Adipose tissue (tissue), 3 donors: ENCODE data around the gene IRS2. TPM values are rescaled to one million over a fixed set of nuclear protein-coding genes. Genes with fewer than 3 reads are reported as not detected.

Experiments used
- H3K27ac ChIP-seq: one replicate; pipeline ENCODE4 v1.5.1; 2013; ENCODE audit warnings: low read depth, low read length
- WGBS, 3 donors: extraction: QIAGEN DNeasy Blood & Tissue Kit; methylation state at CpG; one replicate each; pipeline ENCODE4 v1.1.7; 2013; 5-methylcytosine and 5-hydroxymethylcytosine counted together
- polyA plus RNA-seq, 3 donors: library from polyadenylated mRNA; stranded (reverse); fragments of 200-250 nt; gene quantifications; one replicate each; pipeline ENCODE4 v1.2.3, GENCODE V29; 2013
- donor health status: healthy with polysubstance abuse.
- donor health status: Bipolar disorder and iron deficiency.
- donor health status: healthy.

The IRS2 gene
- polyA plus RNA-seq, 3 donors = 3.8 to 45.7 (median 8.2) TPM

GRCh38 chr13:109725995-109726637, 60.3 kb downstream of the IRS2 start:
- no peak overlapping the region for H3K27ac ChIP-seq
- 85 to 92% (median 87%) methylated on average over 7 of the region's 7 CpGs for WGBS, 3 donors

DNA sequence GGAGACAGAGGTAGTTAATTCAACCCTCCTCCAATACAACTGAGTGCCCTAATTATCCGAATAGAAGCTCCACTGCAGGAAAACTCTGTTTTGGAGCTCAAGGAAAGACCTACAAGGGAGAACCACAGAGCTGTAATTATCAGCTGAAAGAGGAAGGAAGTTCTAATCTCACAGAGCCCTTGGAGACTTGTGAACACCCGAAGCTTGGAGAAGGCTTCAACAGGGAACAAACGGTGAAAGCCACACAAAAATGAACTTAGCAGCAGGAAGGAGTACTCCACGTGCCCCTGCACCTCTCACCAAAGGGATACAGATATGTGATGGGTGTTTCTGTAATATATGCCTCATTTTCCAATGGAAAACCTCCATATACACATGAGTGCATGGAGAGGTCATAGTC, 61.1 kb downstream of the IRS2 start:
- H3K27ac ChIP-seq = no peak overlapping the region
- 21 to 37% (median 28%) methylated on average over 4 of the region's 4 CpGs for WGBS, 3 donors

DNA sequence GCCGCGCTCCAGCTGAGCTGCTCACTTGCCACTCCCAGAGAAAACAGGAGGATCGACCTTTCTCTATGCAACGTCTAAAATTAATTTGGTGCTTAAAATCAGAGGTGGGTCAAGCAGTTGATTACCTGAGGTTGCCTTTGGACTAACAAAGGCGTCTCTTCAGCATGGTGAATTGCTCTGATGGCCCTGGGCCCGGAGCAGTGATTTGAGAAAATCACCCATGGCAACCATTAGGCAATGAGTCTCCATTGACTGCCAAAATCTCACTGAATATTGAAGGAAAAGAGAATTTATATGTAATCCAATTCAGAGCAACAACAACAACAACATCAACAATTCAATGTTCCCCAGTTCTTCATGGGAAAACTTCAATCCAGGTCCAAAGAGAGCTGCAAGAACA, 61.8 kb downstream of the IRS2 start:
- H3K27ac ChIP-seq = no peak overlapping the region
- WGBS, 3 donors = 84 to 91% (median 88%) methylated on average over 6 of the region's 6 CpGs

GRCh38 chr13:109723046-109723445, 63.3 kb downstream of the IRS2 start:
- H3K27ac ChIP-seq = no peak overlapping the region
- 72 to 90% (median 84%) methylated on average over 3 of the region's 3 CpGs for WGBS, 3 donors

DNA sequence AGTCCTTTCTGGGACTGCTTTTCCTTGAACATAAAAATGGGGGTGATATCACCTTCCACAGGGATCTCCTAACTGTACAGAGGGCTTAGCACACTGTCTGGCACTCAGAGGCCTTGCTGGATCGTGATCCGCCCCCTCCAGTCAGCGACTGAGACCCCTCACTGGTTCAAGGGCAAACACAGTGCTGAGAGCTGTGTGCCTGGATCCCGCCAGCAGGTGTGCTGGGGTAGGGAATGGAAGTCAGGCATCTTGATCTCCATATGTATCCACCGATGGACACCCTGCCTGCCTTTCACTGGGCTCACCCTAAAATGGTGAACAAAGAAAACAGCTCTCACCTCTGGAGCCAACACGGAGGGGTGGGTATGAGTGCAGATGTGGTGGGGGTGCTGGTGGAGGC, 64.3 kb downstream of the IRS2 start:
- H3K27ac ChIP-seq = no peak overlapping the region
- WGBS, 3 donors = 80 to 85% (median 85%) methylated on average over 6 of the region's 6 CpGs

DNA sequence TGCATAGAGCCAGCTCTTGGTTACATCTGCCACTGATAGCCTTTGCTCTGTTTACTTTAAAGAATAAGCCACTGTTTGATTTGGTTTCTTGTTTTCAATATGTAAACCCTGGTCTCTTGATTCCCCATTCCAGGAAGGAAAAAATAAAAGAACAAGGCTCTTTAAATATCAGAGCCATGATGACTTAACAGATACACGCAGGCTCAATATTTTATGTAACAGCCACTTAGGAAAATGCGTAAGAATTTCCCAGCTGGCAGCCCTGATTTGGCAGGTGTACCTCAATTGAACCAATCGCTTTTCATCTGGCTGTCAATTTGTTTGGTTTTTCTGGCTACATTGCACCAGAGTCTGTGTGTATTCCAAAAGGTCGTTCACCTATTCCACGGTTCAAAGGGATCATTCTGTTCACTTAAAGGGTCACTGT, 65.6 kb downstream of the IRS2 start:
- no peak overlapping the region for H3K27ac ChIP-seq
- WGBS, 3 donors = 30 to 67% (median 64%) methylated on average over 5 of the region's 5 CpGs

DNA sequence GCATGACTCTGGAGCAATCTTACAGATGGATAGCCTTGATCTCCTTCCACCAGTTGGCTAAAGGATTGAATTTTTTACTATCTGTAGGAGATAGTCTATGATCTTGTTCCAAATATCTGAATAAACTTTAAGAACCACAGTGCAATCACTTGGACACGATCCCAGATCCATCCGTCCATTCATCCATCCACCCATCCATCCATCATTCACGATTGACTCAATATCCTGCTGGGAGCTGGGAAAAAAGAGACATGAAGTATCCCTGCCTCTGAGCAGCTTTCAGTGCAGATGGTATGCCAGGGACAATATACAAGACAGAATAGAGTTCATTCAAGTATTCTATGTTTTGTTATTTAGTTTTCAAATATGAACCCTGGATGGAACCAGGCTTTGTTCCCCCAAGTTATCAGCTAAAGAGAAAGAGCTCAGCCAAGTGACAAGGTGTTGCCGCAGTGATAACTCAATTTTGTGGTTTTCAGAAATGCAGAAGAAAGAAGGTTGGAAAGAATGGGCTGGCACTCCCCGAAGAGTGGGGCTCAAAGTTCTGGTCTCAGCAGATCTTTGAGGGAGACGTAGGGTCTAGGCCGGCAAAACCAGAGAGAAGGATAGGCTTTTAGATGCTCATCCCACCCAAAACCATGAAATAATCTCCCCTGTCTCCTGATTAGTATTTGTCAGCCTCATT, 66.3 kb downstream of the IRS2 start:
- WGBS, 3 donors = 55 to 69% (median 61%) methylated on average over 7 of the region's 7 CpGs
- no peak overlapping the region for H3K27ac ChIP-seq

- H3K27ac ChIP-seq = no peak overlapping the region
These were observed 67.7 kb downstream of the IRS2 start for GRCh38 chr13:109718726-109719125.

DNA sequence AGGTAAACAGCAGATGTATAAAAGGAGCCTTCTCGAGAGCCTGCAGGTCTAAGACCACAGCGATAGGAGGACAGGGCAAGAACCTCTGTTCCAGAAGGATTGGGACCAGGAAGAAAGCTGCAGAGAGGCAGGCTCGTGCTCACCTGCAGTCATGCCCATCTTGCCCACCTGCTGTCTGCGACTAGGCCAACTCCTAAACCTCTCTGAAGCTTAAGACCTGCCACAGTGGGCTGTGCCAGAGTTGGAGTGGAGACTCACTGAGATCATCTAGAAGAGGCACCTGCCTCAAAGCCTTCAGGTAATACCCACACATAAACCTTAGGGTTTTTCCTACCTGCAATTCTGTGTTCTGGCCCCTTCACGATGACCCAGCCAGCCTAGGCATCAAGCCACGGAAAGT, 68.7 kb downstream of the IRS2 start:
- WGBS, 3 donors = 87 to 92% (median 92%) methylated on average over 6 of the region's 6 CpGs
- H3K27ac ChIP-seq = no peak overlapping the region

- 76 to 86% (median 78%) methylated on average over 1 of the region's 1 CpG for WGBS, 3 donors
- no peak overlapping the region for H3K27ac ChIP-seq
These were observed 70.5 kb downstream of the IRS2 start for GRCh38 chr13:109715902-109716301.

- H3K27ac ChIP-seq = no peak overlapping the region
- 45 to 99% (median 59%) methylated on average over 4 of the region's 4 CpGs for WGBS, 3 donors
These were observed 72.7 kb downstream of the IRS2 start for GRCh38 chr13:109713681-109714080.

DNA sequence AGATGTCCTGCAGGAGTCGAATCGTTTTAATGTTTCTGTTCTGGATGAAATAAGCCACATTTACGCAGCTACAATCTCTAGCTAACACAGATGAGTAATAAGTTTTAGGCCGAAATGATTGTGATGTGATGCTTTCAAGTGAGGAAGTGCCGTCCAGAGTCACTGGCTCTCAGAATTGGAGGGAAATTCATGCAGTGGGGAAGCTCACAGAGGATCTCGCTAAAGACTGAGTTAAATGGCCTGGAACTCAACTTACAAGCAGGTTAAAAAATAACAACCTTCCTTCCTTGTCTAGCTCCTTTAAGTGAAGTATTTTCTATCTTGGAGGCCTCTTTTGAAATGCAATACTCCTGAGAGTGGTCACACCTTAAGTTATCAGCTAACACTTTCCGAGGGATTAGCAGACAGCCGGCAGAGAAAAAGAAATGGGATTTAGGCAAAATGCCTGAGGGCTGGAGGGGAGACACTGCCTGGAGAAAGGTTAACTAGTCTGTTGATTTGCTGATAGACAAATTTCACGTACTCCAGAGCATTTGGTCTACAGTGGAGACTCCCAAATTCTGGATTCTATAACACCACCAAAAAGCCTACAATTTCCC, 74.2 kb downstream of the IRS2 start:
- H3K27ac ChIP-seq = no peak overlapping the region
- WGBS, 3 donors = 58 to 65% (median 62%) methylated on average over 9 of the region's 9 CpGs

DNA sequence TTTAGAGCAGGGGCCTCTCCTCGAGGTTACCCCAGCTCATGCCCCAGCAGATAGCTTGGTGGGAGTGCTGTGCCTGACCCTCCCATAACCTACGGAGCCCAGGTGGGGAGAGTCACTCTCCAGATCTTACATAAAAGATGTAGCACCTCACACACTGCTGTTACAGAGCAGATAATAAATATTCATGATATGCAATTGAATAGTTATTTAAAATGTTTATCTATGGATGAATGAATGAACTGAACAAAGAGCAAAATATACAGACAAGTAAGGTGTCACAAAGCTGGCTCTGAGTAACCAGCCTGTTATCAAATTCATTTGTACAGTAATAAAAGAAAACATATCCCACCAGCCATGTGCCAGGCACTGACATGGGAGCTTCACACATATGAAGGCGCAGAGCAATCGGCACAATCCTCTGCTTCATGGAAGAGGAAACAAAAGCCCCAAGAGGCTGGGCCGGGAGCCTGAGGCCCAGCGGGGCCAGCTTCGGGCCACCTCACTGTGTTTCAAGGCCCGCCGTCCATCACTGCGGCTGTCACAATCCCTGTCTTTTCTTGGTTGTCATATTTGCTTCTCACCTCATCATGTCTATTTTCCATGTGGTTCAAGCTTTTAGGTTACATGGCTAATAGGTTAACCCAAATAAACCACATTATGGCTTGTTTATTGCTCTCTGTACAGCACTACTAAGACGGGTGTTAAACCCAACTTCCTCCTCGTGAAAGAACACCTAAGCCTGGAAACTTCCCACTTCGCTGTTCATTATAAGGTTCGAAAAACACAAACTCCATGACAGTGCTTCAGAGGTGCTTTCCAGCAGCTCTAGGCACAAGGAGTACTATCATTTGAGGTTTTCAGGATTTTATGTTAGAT, 78.4 kb downstream of the IRS2 start:
- H3K27ac ChIP-seq = no peak overlapping the region
- 80 to 82% (median 80%) methylated on average over 14 of the region's 14 CpGs for WGBS, 3 donors

- no peak overlapping the region for H3K27ac ChIP-seq
- 74 to 82% (median 79%) methylated on average over 15 of the region's 15 CpGs for WGBS, 3 donors
These were observed 79.2 kb downstream of the IRS2 start for GRCh38 chr13:109707044-109707741.

DNA sequence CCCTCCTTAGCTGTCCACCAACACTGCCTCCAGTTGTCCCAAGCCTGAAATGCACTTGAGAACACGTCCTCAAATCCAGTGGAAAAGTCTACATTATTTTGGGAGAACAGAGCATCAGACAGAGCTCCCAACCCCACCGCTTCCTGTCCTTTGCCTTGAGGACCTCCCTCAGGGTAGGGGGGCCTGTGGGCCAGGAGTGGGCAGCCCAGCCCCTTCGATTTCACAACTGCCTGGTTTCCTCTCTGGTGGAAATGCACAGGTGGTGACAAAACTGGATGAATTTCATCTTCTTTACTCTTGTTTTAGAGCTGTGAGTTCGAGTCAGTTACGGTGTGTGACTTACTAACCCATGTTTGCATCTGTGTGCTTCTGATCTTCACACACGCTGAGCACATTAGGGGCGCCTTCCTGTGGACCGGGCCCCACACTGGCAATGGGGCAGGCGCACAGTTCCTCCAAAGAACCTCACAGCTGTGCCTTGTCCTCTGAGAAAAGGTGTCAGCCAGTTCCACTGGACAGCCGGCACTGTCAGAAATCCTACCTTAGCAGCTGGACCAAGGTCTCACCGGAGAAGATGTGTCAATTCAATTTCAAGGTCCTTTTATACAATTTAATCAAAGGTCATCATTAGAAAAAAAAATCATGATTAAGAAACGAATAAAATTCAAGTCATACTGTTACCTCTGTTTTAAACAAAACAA, 80.2 kb downstream of the IRS2 start:
- whole genome bisulfite sequencing, 3 donors = 71 to 77% (median 72%) methylated on average over 12 of the region's 12 CpGs
- H3K27ac ChIP-seq = no peak overlapping the region

DNA sequence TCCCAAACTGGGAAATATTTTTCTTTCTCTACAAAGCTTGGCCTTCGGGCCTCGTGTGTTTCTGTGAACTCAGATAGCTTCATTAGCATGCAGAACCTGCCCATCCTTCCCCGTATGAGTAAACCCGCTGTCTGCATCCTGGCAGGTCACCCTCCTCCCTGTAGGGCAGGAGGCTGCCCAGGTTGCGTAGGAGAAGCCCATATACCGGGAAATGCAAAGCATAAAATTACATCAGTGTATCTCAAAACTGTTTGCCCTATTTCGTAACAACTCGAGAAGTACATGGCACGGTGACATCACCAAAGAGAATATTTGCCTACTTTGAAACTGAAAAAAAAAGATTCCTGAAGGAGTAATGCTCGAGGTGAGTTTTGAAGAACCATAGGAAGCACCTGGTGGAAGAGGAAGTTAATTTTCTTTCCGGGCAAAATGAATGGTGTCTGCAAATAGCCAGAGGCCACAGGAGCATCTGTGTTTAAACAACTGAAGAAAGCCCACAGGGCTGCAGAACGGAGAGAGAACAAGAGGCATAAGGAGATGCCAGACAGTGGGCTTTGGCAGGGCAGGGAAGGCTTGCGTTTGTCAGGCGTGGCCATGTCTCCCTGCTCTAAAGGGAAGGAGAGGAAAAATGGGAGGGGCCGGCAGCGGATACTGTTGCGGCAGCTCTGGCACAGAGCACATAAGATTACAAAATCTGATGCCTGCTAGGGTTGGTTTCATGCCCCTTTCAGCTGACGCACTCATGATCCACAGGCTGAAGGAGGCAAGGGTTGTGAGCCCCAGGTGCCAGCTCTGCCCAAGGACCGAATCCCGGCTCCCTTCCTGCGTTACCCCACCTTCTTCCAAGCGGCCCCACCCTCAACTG, 81.4 kb downstream of the IRS2 start:
- WGBS, 3 donors = 30 to 60% (median 32%) methylated on average over 22 of the region's 22 CpGs
- H3K27ac ChIP-seq = peak overlapping the region; percentile 80

DNA sequence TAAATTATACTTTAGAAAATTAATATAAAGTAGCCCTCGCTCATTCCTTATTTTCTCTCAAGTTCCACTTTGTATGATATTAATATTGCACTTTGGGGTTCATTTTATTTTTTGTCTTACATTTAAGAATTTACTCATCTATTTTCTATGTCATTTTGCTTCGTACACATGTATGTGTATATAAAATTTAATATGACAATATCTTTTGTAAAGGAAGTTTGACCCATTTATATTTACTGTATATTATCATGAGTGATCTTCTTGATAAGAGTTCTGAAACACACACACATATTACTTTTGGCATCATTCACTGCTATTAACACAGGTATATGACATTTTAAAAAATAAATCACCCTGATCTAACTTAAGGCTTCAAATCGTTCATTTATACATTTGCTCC, 83.1 kb downstream of the IRS2 start:
- WGBS, 3 donors = 82 to 94% (median 93%) methylated on average over 3 of the region's 3 CpGs
- no peak overlapping the region for H3K27ac ChIP-seq
